Body of pancreas (tissue), 4 donors: ENCODE results near the gene IMPG2.

Experiments
- POLR2A ChIP-seq, 3 donors: fragments of 450-650 bp; IDR thresholded peaks; one replicate each; pipeline ENCODE4 v1.6.1; 2016; ENCODE audit warnings: antibody characterized with exemption in 3 of 3, mild to moderate bottlenecking in 2 of 3
- TF ChIP-seq, protein P1 (sequence below), 7 experiments: fragments of 450-650 bp in 4 of 7; fragments of 200-600 bp in 3 of 7; sonication (generic) in 3 of 7; IDR thresholded peaks; one replicate each; pipeline ENCODE4 v1.5.1; 2016 to 2019; ENCODE audit warnings: antibody characterized with exemption in 7 of 7

DNA sequence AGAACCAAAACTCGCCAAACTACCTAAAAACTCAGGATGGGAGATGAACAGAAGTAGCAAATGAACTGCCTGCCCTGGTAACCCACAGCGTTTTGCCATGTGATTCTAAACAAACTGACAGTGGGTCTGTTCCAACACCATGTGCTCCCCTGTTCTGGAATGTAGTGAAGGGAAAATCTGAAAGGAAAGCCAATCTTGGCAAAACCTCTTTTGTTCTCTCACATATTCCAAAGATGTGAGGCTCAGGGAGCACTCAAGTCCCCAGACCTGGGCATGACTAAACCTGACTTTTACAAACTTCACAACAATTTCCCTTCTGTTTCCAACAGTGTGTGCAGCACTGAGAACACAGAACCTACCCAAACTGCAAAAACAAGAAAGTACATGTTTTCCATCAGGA is 116.1 kb downstream of the IMPG2 start:
- TF ChIP-seq, protein P1, sequence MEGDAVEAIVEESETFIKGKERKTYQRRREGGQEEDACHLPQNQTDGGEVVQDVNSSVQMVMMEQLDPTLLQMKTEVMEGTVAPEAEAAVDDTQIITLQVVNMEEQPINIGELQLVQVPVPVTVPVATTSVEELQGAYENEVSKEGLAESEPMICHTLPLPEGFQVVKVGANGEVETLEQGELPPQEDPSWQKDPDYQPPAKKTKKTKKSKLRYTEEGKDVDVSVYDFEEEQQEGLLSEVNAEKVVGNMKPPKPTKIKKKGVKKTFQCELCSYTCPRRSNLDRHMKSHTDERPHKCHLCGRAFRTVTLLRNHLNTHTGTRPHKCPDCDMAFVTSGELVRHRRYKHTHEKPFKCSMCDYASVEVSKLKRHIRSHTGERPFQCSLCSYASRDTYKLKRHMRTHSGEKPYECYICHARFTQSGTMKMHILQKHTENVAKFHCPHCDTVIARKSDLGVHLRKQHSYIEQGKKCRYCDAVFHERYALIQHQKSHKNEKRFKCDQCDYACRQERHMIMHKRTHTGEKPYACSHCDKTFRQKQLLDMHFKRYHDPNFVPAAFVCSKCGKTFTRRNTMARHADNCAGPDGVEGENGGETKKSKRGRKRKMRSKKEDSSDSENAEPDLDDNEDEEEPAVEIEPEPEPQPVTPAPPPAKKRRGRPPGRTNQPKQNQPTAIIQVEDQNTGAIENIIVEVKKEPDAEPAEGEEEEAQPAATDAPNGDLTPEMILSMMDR (IDR thresholded peaks at IDR 0.05) = no peak
- no peak for TF ChIP-seq POLR2A (IDR thresholded peaks at IDR 0.05)
